ENCODE measurements around the gene MOB3B. TPM values are rescaled to one million over a fixed set of nuclear protein-coding genes. Genes with fewer than 3 reads are reported as not detected.
A peak's percentile ranks its signal among the peaks of the same experiment; 100 is the strongest.

Gene MOB3B
- total RNA-seq, 1 donor = under 0.01 TPM

DNA sequence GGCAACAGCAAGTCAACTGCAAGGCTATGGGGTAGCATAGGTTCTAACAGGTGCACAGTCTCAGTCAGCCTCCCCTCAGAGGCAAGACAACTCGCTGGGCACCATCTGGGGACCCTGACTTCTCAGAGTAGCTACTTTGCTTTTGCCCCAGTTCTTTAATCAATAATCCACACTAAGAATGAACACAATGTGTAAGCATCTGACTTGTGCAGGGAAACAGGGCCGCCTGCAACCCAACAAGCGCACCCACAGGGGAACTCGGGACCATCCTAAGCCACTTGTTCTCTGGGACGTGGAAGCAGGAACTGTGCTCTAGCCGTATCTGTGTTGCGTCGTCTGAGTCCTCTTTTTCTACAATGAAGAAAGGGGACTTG lies 1.9 kb downstream of the MOB3B start:
- no peaks in the 10 kb centered on the region for H4K20me1 ChIP-seq (ENCODE audit: insufficient read depth, low read length)
- no peaks in the 10 kb centered on the region for H3K9me3 ChIP-seq (ENCODE audit: low read depth, low read length)
- no peak for DNase-seq (ENCODE audit: insufficient read length, low spot score, missing footprints)
- H2AFZ ChIP-seq (ENCODE audit: low read length) = no peak overlapping the region
- H3K36me3 ChIP-seq (ENCODE audit: insufficient read depth, low read length) = no peaks in the 10 kb centered on the region
- TF ChIP-seq, protein P1, sequence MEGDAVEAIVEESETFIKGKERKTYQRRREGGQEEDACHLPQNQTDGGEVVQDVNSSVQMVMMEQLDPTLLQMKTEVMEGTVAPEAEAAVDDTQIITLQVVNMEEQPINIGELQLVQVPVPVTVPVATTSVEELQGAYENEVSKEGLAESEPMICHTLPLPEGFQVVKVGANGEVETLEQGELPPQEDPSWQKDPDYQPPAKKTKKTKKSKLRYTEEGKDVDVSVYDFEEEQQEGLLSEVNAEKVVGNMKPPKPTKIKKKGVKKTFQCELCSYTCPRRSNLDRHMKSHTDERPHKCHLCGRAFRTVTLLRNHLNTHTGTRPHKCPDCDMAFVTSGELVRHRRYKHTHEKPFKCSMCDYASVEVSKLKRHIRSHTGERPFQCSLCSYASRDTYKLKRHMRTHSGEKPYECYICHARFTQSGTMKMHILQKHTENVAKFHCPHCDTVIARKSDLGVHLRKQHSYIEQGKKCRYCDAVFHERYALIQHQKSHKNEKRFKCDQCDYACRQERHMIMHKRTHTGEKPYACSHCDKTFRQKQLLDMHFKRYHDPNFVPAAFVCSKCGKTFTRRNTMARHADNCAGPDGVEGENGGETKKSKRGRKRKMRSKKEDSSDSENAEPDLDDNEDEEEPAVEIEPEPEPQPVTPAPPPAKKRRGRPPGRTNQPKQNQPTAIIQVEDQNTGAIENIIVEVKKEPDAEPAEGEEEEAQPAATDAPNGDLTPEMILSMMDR (IDR thresholded peaks at IDR 0.05; ENCODE audit: extremely low read depth, low read depth, low read length) = no peak
- H3K27ac ChIP-seq (ENCODE audit: low read depth, low read length) = no peak overlapping the region
- peaks cover 10% of the 10 kb centered on the region for H3K4me1 ChIP-seq (ENCODE audit: insufficient read depth, low read length)
- peaks cover 39% of the 10 kb centered on the region for H3K27me3 ChIP-seq (ENCODE audit: insufficient read depth, low read length)
- no peak overlapping the region for H3K4me3 ChIP-seq (ENCODE audit: insufficient read depth, low read length)
- H3K4me2 ChIP-seq (ENCODE audit: insufficient read depth, low read length) = peak overlapping the region; percentile 93
- no peaks in the 10 kb centered on the region for H3K79me2 ChIP-seq (ENCODE audit: insufficient read depth, low read length)

GRCh38 chr9:27524236-27524635 lies 5.4 kb downstream of the MOB3B start, which contains the start of gene IFNK:
Gene IFNK (plus strand): TSS chr9:27524290. CDS start chr9:27524337, 47 bp downstream.
- Histone ChIP-seq H2AFZ (ENCODE audit: low read length) (no peak within 1 kb of the TSS), H3K27me3 (ENCODE audit: insufficient read depth, low read length) (peaks cover 31% of the 10 kb centered on the region), H3K9me3 (ENCODE audit: low read depth, low read length) (no peaks in the 10 kb centered on the region), H3K4me1 (ENCODE audit: insufficient read depth, low read length) (peaks cover 8% of the 10 kb centered on the region), H4K20me1 (ENCODE audit: insufficient read depth, low read length) (no peaks in the 10 kb centered on the region), H3K27ac (ENCODE audit: low read depth, low read length) (no peak within 1 kb of the TSS), H3K36me3 (ENCODE audit: insufficient read depth, low read length) (no peaks in the 10 kb centered on the region), H3K4me2 (ENCODE audit: insufficient read depth, low read length) (no peak within 1 kb of the TSS), H3K79me2 (ENCODE audit: insufficient read depth, low read length) (no peaks in the 10 kb centered on the region), H3K4me3 (ENCODE audit: insufficient read depth, low read length) (no peak within 1 kb of the TSS)
- TF ChIP-seq, protein P1 (IDR thresholded peaks at IDR 0.05; ENCODE audit: extremely low read depth, low read depth, low read length) = no peak
- DNase-seq (ENCODE audit: insufficient read length, low spot score, missing footprints) = no peak

GRCh38 chr9:27523141-27523540 lies 6.5 kb downstream of the MOB3B start:
- H3K79me2 ChIP-seq (ENCODE audit: insufficient read depth, low read length) = no peaks in the 10 kb centered on the region
- no peaks in the 10 kb centered on the region for H4K20me1 ChIP-seq (ENCODE audit: insufficient read depth, low read length)
- H3K4me1 ChIP-seq (ENCODE audit: insufficient read depth, low read length) = no peaks in the 10 kb centered on the region
- DNase-seq (ENCODE audit: insufficient read length, low spot score, missing footprints) = peak; percentile 73
- TF ChIP-seq, protein P1 (IDR thresholded peaks at IDR 0.05; ENCODE audit: extremely low read depth, low read depth, low read length) = no peak
- no peaks in the 10 kb centered on the region for H3K36me3 ChIP-seq (ENCODE audit: insufficient read depth, low read length)
- H3K27ac ChIP-seq (ENCODE audit: low read depth, low read length) = no peak overlapping the region
- H3K4me3 ChIP-seq (ENCODE audit: insufficient read depth, low read length) = no peak overlapping the region
- peaks cover 23% of the 10 kb centered on the region for H3K27me3 ChIP-seq (ENCODE audit: insufficient read depth, low read length)
- no peaks in the 10 kb centered on the region for H3K9me3 ChIP-seq (ENCODE audit: low read depth, low read length)
- no peak overlapping the region for H2AFZ ChIP-seq (ENCODE audit: low read length)
- no peak overlapping the region for H3K4me2 ChIP-seq (ENCODE audit: insufficient read depth, low read length)

- no peak overlapping the region for H3K4me2 ChIP-seq (ENCODE audit: insufficient read depth, low read length)
- no peaks in the 10 kb centered on the region for H4K20me1 ChIP-seq (ENCODE audit: insufficient read depth, low read length)
Observed at GRCh38 chr9:27520986-27521385, 8.6 kb downstream of the MOB3B start.

More at GRCh38 chr9:27520986-27521385, 8.6 kb downstream of the MOB3B start:
- no peak for DNase-seq (ENCODE audit: insufficient read length, low spot score, missing footprints)
- H3K9me3 ChIP-seq (ENCODE audit: low read depth, low read length) = no peaks in the 10 kb centered on the region
- no peaks in the 10 kb centered on the region for H3K36me3 ChIP-seq (ENCODE audit: insufficient read depth, low read length)
- H3K27me3 ChIP-seq (ENCODE audit: insufficient read depth, low read length) = peaks cover 8% of the 10 kb centered on the region
- H3K4me3 ChIP-seq (ENCODE audit: insufficient read depth, low read length) = no peak overlapping the region
- TF ChIP-seq, protein P1 (IDR thresholded peaks at IDR 0.05; ENCODE audit: extremely low read depth, low read depth, low read length) = no peak
- H3K79me2 ChIP-seq (ENCODE audit: insufficient read depth, low read length) = no peaks in the 10 kb centered on the region
- H3K4me1 ChIP-seq (ENCODE audit: insufficient read depth, low read length) = no peaks in the 10 kb centered on the region
- no peak overlapping the region for H2AFZ ChIP-seq (ENCODE audit: low read length)
- H3K27ac ChIP-seq (ENCODE audit: low read depth, low read length) = no peak overlapping the region

Measured in osteoblast (primary cell).